NT2/D1 (cell line): ENCODE data around the gene CCK.

Experiments used
- SUZ12 ChIP-seq: IDR thresholded peaks from 2 replicates; pipeline ENCODE4 v1.6.1; 2011; ENCODE audit not compliant: insufficient read length, insufficient read depth; ENCODE audit errors: extremely low read depth
- ZNF274 ChIP-seq: IDR thresholded peaks from 2 replicates; pipeline ENCODE4 v1.6.1; 2011; ENCODE audit warnings: mild to moderate bottlenecking, low read depth, low read length

- TF ChIP-seq SUZ12 (no peak), ZNF274 (no peak)
Observed at GRCh38 chr3:42214565-42215283, 51.3 kb downstream of the CCK start.
